Caco-2 (cell line): Measurements from ENCODE around the gene BBC3. TPM values are rescaled to one million over a fixed set of nuclear protein-coding genes. Genes with fewer than 3 reads are reported as not detected.

Source experiments
- BruUV-seq: library from RNA; stranded (reverse); fragments of 400-500 nt; replicated peaks from 2 replicates; lab custom pipeline; 2021; lab: Mats Ljungman, UMichigan
- CTCF ChIA-PET: fragments of 300-600 bp; sonication (Branson Sonifier 250); formaldehyde crosslinking; loops from one replicate; lab custom pipeline; 2022; ENCODE audit warnings: antibody characterized with exemption; lab: Charles Lee
- POLR2A ChIA-PET: fragments of 300-600 bp; sonication (Branson Sonifier 250); formaldehyde crosslinking; loops from one replicate; lab custom pipeline; 2022; ENCODE audit warnings: antibody characterized with exemption; lab: Charles Lee
- DNase-seq, 2 experiments: peaks; one replicate each; pipeline versions ENCODE4 v3.0.0 to v3.0.0-alpha.2; 2020 to 2022
- H3K27me3 ChIP-seq: replicated peaks from 2 replicates; pipeline ENCODE4 v1.6.0; 2011; ENCODE audit warnings: low read length; ENCODE audit not compliant: control insufficient read depth, insufficient read depth
- H3K36me3 ChIP-seq: 2 replicates; pipeline ENCODE4 v1.5.1; 2011; ENCODE audit warnings: low read length; ENCODE audit not compliant: control insufficient read depth, insufficient read depth
- H3K4me1 ChIP-seq: fragments of 250-450 bp; sonication (Bioruptor Pico); 2 replicates; pipeline ENCODE4 v1.5.1; 2020; ENCODE audit warnings: mild to moderate bottlenecking
- H3K4me3 ChIP-seq: 2 replicates; pipeline ENCODE4 v1.5.1; 2011; ENCODE audit warnings: low read depth, mild to moderate bottlenecking, control low read depth, low read length
- H3K9me3 ChIP-seq: fragments of 250-450 bp; sonication (Bioruptor Pico); 2 replicates; pipeline ENCODE4 v1.5.1; 2020; ENCODE audit warnings: mild to moderate bottlenecking, moderate library complexity
- H3K27ac Mint-ChIP-seq: one replicate; pipeline ENCODE4 v1.8.0; 2022; ENCODE audit warnings: mixed read lengths; ENCODE audit not compliant: unreplicated experiment
- H3K27me3 Mint-ChIP-seq: one replicate; pipeline ENCODE4 v1.8.0; 2022; ENCODE audit warnings: mixed read lengths; ENCODE audit not compliant: insufficient read depth, unreplicated experiment
- H3K36me3 Mint-ChIP-seq: one replicate; pipeline ENCODE4 v1.8.0; 2022; ENCODE audit warnings: mild to moderate bottlenecking, mixed read lengths; ENCODE audit not compliant: insufficient read depth, unreplicated experiment
- H3K4me1 Mint-ChIP-seq: one replicate; pipeline ENCODE4 v1.8.0; 2022; ENCODE audit warnings: low read depth, mixed read lengths; ENCODE audit not compliant: unreplicated experiment
- H3K4me3 Mint-ChIP-seq: one replicate; pipeline ENCODE4 v1.8.0; 2022; ENCODE audit warnings: mild to moderate bottlenecking, moderate library complexity, mixed read lengths; ENCODE audit not compliant: unreplicated experiment
- H3K9me3 Mint-ChIP-seq: one replicate; pipeline ENCODE4 v1.8.0; 2022; ENCODE audit warnings: mixed read lengths; ENCODE audit not compliant: unreplicated experiment
- intact Hi-C: fragments of 100-400 bp; cut with micrococcal nuclease; formaldehyde crosslinking; loops from one replicate; pipeline ENCODE4 v1.10.0; 2022; ENCODE audit not compliant: unreplicated experiment
- total RNA-seq: library from RNA; stranded (reverse); gene quantifications from 2 replicates; pipeline ENCODE4 v1.2.3, GENCODE V29; 2022
- TF ChIP-seq, protein P1 (sequence below), 2 experiments: fragments of 200-600 bp in 1 of 2; IDR thresholded peaks; 1 replicate in 1 of 2; 2 replicates in 1 of 2; pipeline versions ENCODE4 v1.5.1 to v1.8.0; 2011 to 2022; ENCODE audit warnings: antibody characterized with exemption in 1 of 2, control low read depth in 1 of 2, inconsistent platforms in 1 of 2, low read depth in 1 of 2, low read length in 1 of 2, mild to moderate bottlenecking in 1 of 2, moderate library complexity in 1 of 2; ENCODE audit not compliant: insufficient read depth in 1 of 2, severe bottlenecking in 1 of 2, unreplicated experiment in 1 of 2

Gene BBC3
- total RNA-seq, 1 experiment from 2014 or later = 10.5 TPM

GRCh38 chr19:47215581-47215980, 15.4 kb downstream of the BBC3 start:
- Histone ChIP-seq H3K27me3 (no peaks in the 10 kb centered on the region), H3K9me3 (no peaks in the 10 kb centered on the region), H3K36me3 (peaks cover 2% of the 10 kb centered on the region), H3K4me1 (no peaks in the 10 kb centered on the region), H3K4me3 (no peak overlapping the region)
- no peaks in the 10 kb centered on the region for H3K9me3 Mint-ChIP-seq
- H3K4me3 Mint-ChIP-seq = no peak overlapping the region
- TF ChIP-seq, protein P1, sequence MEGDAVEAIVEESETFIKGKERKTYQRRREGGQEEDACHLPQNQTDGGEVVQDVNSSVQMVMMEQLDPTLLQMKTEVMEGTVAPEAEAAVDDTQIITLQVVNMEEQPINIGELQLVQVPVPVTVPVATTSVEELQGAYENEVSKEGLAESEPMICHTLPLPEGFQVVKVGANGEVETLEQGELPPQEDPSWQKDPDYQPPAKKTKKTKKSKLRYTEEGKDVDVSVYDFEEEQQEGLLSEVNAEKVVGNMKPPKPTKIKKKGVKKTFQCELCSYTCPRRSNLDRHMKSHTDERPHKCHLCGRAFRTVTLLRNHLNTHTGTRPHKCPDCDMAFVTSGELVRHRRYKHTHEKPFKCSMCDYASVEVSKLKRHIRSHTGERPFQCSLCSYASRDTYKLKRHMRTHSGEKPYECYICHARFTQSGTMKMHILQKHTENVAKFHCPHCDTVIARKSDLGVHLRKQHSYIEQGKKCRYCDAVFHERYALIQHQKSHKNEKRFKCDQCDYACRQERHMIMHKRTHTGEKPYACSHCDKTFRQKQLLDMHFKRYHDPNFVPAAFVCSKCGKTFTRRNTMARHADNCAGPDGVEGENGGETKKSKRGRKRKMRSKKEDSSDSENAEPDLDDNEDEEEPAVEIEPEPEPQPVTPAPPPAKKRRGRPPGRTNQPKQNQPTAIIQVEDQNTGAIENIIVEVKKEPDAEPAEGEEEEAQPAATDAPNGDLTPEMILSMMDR (IDR thresholded peaks at IDR 0.05; ENCODE audit: insufficient read depth in 1 of 2, low read depth in 1 of 2, low read length in 1 of 2, severe bottlenecking in 1 of 2, unreplicated experiment in 1 of 2) = no peak
- peaks cover 34% of the 10 kb centered on the region for H3K36me3 Mint-ChIP-seq
- no peak for DNase-seq
- no peaks in the 10 kb centered on the region for H3K27me3 Mint-ChIP-seq
- peak overlapping the region; percentile 56 for H3K27ac Mint-ChIP-seq
- ChIA-PET CTCF (interaction anchor here (1.2 to 2.5 kb wide), 2 partner anchors 28 to 29 kb away, joined by 3 to 11 read pairs; no protein-coding TSS in a partner anchor), POLR2A (no interaction called here)
- intact Hi-C loops = no loop called here
- H3K4me1 Mint-ChIP-seq = peaks cover 11% of the 10 kb centered on the region
- BruUV-seq = no TSS peak

DNA sequence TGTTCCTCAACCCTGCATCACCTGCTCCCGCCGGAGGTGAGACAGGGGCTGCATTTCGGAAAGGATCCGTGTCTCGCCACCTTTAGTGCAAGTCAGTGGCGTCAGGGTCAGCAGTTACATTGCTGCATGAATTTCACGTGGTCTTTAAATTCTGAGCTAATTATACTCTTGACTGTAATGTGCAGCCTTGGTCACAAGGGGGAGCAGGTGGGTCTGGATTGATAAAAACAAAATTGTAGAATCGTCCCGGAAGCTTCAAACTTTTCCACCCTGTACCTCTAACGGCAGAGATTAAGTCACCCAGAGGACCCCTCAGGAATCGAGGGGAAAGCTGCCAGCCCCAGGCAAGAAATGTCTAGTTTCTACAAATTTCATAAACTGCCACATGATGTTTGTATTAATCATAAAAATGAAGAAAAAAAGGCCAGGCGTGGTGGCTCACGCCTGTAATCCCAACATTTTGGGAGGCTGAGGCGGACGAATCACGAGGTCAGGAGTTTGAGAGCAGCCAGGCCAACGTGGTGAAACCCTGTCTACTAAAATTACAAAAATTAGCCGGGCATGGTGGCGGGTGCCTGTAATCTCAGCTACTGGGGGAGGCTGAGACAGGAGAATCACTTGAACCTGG, 20.2 kb downstream of the BBC3 start:
- POLR2A ChIA-PET = interaction anchor here (0.5 to 2.0 kb wide), 8 partner anchors 15 to 400 kb away, joined by 3 to 43 read pairs (median 4); partner anchors contain the start of genes CCDC9, INAFM1 and ZC3H4
- Histone ChIP-seq H3K9me3 (no peaks in the 10 kb centered on the region), H3K27me3 (no peaks in the 10 kb centered on the region), H3K36me3 (peaks cover 3% of the 10 kb centered on the region), H3K4me1 (no peaks in the 10 kb centered on the region), H3K4me3 (no peak overlapping the region)
- peaks cover 13% of the 10 kb centered on the region for H3K4me1 Mint-ChIP-seq
- H3K4me3 Mint-ChIP-seq = peak overlapping the region; percentile 42
- peaks cover 74% of the 10 kb centered on the region for H3K36me3 Mint-ChIP-seq
- CTCF ChIA-PET = interaction anchor here (0.6 to 4.4 kb wide), 24 partner anchors 9 to 1912 kb away, joined by 3 to 234 read pairs (median 4); partner anchors contain the start of genes CCDC9 and SAE1
- BruUV-seq = no TSS peak
- peak overlapping the region; percentile 94 for H3K27ac Mint-ChIP-seq
- H3K27me3 Mint-ChIP-seq = no peaks in the 10 kb centered on the region
- TF ChIP-seq, protein P1 (IDR thresholded peaks at IDR 0.05; ENCODE audit: insufficient read depth in 1 of 2, low read depth in 1 of 2, low read length in 1 of 2, severe bottlenecking in 1 of 2, unreplicated experiment in 1 of 2) = peak; percentile 83 to 85
- DNase-seq = peak; percentile 74 to 85
- intact Hi-C loops = loop anchor here (1.0 kb wide), 1 partner anchor 33 kb away; no protein-coding TSS in a partner anchor
- no peaks in the 10 kb centered on the region for H3K9me3 Mint-ChIP-seq

DNA sequence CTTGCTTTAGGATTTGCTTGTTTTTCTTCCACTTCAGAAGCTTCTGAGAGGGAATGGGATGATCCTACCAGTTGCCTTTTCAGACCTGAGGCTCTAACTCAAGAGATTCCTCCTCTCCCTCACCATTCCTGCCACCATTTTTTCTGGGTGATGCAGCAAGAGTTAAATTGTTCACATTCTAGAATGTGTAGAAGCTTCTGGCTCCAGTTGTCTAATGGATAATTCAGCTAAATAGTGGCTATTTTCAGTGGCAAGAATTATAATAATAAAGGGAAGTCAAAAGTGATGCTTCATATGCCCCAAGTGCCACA, 20.9 kb downstream of the BBC3 start:
- CTCF ChIA-PET = interaction anchor here (0.7 to 4.4 kb wide), 19 partner anchors 13 to 197 kb away, joined by 3 to 234 read pairs (median 5); partner anchors contain the start of genes CCDC9 and SAE1
- H3K27ac Mint-ChIP-seq = peak overlapping the region; percentile 94
- Histone ChIP-seq H3K36me3 (peaks cover 3% of the 10 kb centered on the region), H3K9me3 (no peaks in the 10 kb centered on the region), H3K4me1 (no peaks in the 10 kb centered on the region), H3K27me3 (no peaks in the 10 kb centered on the region), H3K4me3 (no peak overlapping the region)
- intact Hi-C loops = loop anchor here (1.0 kb wide), 1 partner anchor 34 kb away; no protein-coding TSS in a partner anchor
- peaks cover 81% of the 10 kb centered on the region for H3K36me3 Mint-ChIP-seq
- BruUV-seq = no TSS peak
- DNase-seq = no peak
- POLR2A ChIA-PET = interaction anchor here (0.9 to 2.0 kb wide), 6 partner anchors 16 to 97 kb away, joined by 3 to 43 read pairs (median 6); partner anchors contain the start of genes CCDC9, INAFM1 and ZC3H4
- H3K27me3 Mint-ChIP-seq = no peaks in the 10 kb centered on the region
- no peaks in the 10 kb centered on the region for H3K9me3 Mint-ChIP-seq
- peaks cover 8% of the 10 kb centered on the region for H3K4me1 Mint-ChIP-seq
- no peak overlapping the region for H3K4me3 Mint-ChIP-seq
- TF ChIP-seq, protein P1 (IDR thresholded peaks at IDR 0.05; ENCODE audit: insufficient read depth in 1 of 2, low read depth in 1 of 2, low read length in 1 of 2, severe bottlenecking in 1 of 2, unreplicated experiment in 1 of 2) = no peak
